ENCODE measurements around the gene KCNMB2.

DNA sequence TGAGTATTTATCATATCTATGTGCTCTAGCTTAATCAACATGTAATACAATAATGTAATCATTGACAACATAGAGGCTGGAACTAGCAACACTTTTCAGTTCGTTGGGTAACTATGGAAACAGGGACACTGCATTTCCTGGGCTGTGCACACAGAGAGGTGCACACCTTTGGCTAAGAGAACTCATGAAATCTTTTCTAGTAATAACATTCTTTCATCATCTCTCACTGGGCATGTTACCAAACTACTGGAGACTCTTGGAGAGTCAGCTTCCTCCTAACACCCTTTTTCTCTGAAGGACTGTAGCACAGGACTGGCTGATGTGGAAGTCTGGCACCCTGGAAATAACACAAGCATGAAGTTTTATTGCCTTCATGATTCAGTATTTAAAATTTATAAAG, 135.6 kb downstream of the KCNMB2 start:
- no peak for TF ChIP-seq CTCF (IDR thresholded peaks at IDR 0.05; ENCODE audit: low read depth, low read length)
- no peak for TF ChIP-seq EZH2phosphoT487 (IDR thresholded peaks at IDR 0.05; ENCODE audit: low read depth)

Measured in OCI-LY3 (cell line).